Measurements from ENCODE around the gene RAET1G.

Gene RAET1G

DNA sequence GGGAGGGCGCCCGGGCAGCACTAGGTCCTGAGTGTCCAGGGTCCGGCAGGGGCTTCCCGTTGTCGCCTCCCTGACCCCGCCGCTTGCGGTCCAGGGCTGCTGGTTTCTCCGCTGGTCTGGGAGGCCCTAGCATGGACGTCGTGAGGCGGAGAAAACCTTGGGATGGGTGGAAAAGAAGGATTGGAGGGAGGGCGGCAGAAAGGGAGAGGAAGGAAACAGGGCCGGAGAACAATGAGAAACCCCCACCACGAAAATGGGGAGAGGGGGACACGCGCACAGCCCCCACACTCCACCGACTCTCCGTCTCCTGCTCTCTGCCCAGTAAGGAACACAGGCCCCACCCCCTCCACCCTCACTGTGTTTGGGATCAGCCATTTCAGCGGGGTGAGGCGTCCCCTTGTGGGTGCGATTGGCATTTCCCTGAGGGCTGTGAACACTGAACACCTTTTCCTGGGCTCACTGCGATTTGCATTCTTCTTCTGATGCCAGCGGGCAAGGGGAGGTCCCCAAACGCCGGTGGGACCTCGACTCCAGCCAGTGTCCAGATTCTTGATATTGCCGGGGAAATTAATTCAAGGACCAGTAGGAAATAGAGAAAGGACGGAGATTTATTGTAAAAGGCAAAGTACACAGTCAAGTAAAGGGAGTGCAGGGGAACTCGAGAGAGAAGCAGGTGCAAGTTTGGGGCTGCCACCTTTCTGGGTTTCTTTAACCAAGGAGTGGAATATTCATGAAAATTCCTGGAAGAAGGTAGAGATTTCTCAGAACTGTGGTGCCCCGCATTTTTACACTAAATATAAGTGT, 3.3 kb upstream of the RAET1G start:
- Histone ChIP-seq H3K36me3 (ENCODE audit: insufficient read depth, low read length) (no peaks in the 10 kb centered on the region), H3K9ac (ENCODE audit: low read depth, low read length) (no peak overlapping the region), H4K20me1 (ENCODE audit: insufficient read depth, low read length) (no peaks in the 10 kb centered on the region; the same call in 1 of the 2 replicates), H3K4me2 (ENCODE audit: insufficient read depth, low read length) (peak overlapping the region; percentile 51), H3K9me3 (ENCODE audit: insufficient read depth, low read length, severe bottlenecking) (no peaks in the 10 kb centered on the region), H3K79me2 (ENCODE audit: insufficient read depth, low read length) (no peaks in the 10 kb centered on the region), H3K27ac (ENCODE audit: low read length) (no peak overlapping the region), H3K4me3 (ENCODE audit: low read depth in 1 of 2, low read length in 2 of 2) (no peak overlapping the region; a peak in 1 of 4 replicates), H2AFZ (ENCODE audit: low read depth, low read length) (peak overlapping the region; percentile 33; the same call in 1 of the 2 replicates), H3K27me3 (ENCODE audit: insufficient read depth, low read length, poor library complexity) (peaks cover 39% of the 10 kb centered on the region), H3K4me1 (ENCODE audit: insufficient read depth, low read length) (peaks cover 7% of the 10 kb centered on the region; the same call in 1 of the 2 replicates)
- DNase-seq (peak; percentile 75), ATAC-seq (ENCODE audit: insufficient read depth, low read depth) (peak; percentile 92)
- TF ChIP-seq EZH2 (IDR thresholded peaks at IDR 0.05; ENCODE audit: borderline replicate concordance, low read depth, low read length, severe bottlenecking), result peak; percentile 43
- TF ChIP-seq, protein P1, sequence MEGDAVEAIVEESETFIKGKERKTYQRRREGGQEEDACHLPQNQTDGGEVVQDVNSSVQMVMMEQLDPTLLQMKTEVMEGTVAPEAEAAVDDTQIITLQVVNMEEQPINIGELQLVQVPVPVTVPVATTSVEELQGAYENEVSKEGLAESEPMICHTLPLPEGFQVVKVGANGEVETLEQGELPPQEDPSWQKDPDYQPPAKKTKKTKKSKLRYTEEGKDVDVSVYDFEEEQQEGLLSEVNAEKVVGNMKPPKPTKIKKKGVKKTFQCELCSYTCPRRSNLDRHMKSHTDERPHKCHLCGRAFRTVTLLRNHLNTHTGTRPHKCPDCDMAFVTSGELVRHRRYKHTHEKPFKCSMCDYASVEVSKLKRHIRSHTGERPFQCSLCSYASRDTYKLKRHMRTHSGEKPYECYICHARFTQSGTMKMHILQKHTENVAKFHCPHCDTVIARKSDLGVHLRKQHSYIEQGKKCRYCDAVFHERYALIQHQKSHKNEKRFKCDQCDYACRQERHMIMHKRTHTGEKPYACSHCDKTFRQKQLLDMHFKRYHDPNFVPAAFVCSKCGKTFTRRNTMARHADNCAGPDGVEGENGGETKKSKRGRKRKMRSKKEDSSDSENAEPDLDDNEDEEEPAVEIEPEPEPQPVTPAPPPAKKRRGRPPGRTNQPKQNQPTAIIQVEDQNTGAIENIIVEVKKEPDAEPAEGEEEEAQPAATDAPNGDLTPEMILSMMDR (IDR thresholded peaks at IDR 0.05; ENCODE audit: borderline replicate concordance, extremely low read depth, low read length, poor library complexity, severe bottlenecking), result peak; percentile 85

DNA sequence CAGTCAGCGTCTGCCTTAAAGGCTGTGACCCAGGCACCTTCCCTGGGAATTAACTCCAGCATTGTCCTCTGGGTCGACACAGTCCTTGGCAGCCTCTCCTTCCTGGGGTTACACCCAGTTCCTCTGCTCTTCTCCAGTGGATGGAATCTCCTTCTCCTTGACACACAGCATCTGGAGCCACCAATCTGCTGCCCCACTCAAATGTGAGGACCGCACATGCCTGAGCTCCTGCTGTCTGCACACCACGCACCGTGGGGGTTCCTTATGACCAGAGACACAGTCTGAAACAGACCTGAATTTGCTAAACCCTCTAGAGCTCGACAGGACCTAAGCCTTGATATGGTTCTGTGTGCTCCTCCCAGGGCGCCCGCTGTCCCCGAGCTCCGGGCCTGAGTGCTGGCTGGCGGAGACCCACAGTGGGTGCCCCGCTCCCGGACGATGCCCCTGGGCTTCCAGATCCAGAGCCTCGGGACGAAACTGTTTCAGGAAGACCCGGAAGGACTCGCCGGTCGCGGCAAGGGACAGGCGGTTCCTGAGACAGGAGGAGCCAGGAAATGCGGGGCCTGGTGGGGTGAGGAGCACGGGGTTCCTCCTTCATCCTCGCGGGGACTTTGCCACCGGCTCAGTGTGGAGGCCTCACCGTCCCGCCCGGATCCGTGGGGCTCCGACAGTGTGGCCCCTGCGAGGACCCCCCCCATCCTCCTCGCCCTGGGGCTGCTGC, 2.5 kb upstream of the RAET1G start:
- no peak overlapping the region; the same call in 1 of the 2 replicates for H2AFZ ChIP-seq (ENCODE audit: low read depth, low read length)
- H3K27ac ChIP-seq (ENCODE audit: low read length), result no peak overlapping the region
- no peaks in the 10 kb centered on the region; the same call in 1 of the 2 replicates for H4K20me1 ChIP-seq (ENCODE audit: insufficient read depth, low read length)
- ATAC-seq (ENCODE audit: insufficient read depth, low read depth) (no peak), DNase-seq (no peak)
- TF ChIP-seq, protein P1 (IDR thresholded peaks at IDR 0.05; ENCODE audit: borderline replicate concordance, extremely low read depth, low read length, poor library complexity, severe bottlenecking), result no peak
- no peak for TF ChIP-seq EZH2 (IDR thresholded peaks at IDR 0.05; ENCODE audit: borderline replicate concordance, low read depth, low read length, severe bottlenecking)
- peaks cover 35% of the 10 kb centered on the region for H3K27me3 ChIP-seq (ENCODE audit: insufficient read depth, low read length, poor library complexity)
- no peaks in the 10 kb centered on the region for H3K79me2 ChIP-seq (ENCODE audit: insufficient read depth, low read length)
- no peak overlapping the region for H3K4me3 ChIP-seq (ENCODE audit: low read depth in 1 of 2, low read length in 2 of 2)
- no peak overlapping the region for H3K9ac ChIP-seq (ENCODE audit: low read depth, low read length)
- peak overlapping the region; percentile 51; the same call in 1 of the 2 replicates for H3K4me2 ChIP-seq (ENCODE audit: insufficient read depth, low read length)
- peaks cover 7% of the 10 kb centered on the region; the same call in 1 of the 2 replicates for H3K4me1 ChIP-seq (ENCODE audit: insufficient read depth, low read length)
- H3K36me3 ChIP-seq (ENCODE audit: insufficient read depth, low read length), result no peaks in the 10 kb centered on the region
- no peaks in the 10 kb centered on the region for H3K9me3 ChIP-seq (ENCODE audit: insufficient read depth, low read length, severe bottlenecking)

DNA sequence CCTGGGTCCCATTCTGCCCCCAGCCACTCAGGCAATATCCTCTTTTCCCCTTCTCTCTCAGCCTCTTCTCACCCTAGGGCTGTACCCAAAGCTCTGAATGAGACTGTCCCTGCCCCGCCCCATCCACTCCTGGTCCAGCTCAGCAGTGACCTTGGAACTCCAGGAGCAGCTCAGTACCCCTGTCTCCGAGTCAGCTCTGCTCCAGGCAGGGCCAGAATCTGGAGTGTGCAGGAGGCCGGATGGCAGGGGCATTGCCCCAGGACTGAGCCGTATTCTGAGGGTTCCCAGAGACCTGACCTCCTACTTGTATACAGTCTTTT, 2.0 kb upstream of the RAET1G start:
- H4K20me1 ChIP-seq (ENCODE audit: insufficient read depth, low read length), result no peaks in the 10 kb centered on the region; the same call in none of the 2 replicates
- no peak overlapping the region for H3K4me3 ChIP-seq (ENCODE audit: low read depth in 1 of 2, low read length in 2 of 2)
- no peak overlapping the region for H3K4me2 ChIP-seq (ENCODE audit: insufficient read depth, low read length)
- no peak overlapping the region for H3K27ac ChIP-seq (ENCODE audit: low read length)
- DNase-seq (no peak), ATAC-seq (ENCODE audit: insufficient read depth, low read depth) (no peak)
- no peak overlapping the region for H3K9ac ChIP-seq (ENCODE audit: low read depth, low read length)
- peaks cover 7% of the 10 kb centered on the region; the same call in 1 of the 2 replicates for H3K4me1 ChIP-seq (ENCODE audit: insufficient read depth, low read length)
- no peaks in the 10 kb centered on the region for H3K9me3 ChIP-seq (ENCODE audit: insufficient read depth, low read length, severe bottlenecking)
- H3K79me2 ChIP-seq (ENCODE audit: insufficient read depth, low read length), result no peaks in the 10 kb centered on the region
- H3K36me3 ChIP-seq (ENCODE audit: insufficient read depth, low read length), result no peaks in the 10 kb centered on the region
- peaks cover 40% of the 10 kb centered on the region for H3K27me3 ChIP-seq (ENCODE audit: insufficient read depth, low read length, poor library complexity)
- H2AFZ ChIP-seq (ENCODE audit: low read depth, low read length), result no peak overlapping the region
- TF ChIP-seq, protein P1 (IDR thresholded peaks at IDR 0.05; ENCODE audit: borderline replicate concordance, extremely low read depth, low read length, poor library complexity, severe bottlenecking), result no peak
- TF ChIP-seq EZH2 (IDR thresholded peaks at IDR 0.05; ENCODE audit: borderline replicate concordance, low read depth, low read length, severe bottlenecking), result no peak

Data from DND-41 (cell line).